Neural progenitor cell (in vitro differentiated cells): Measurements from ENCODE around the gene RADIL.

Source experiments
- EZH2 ChIP-seq: fragments of 200-600 bp; sonication (generic); IDR thresholded peaks from 2 replicates; pipeline ENCODE4 v1.6.1; 2017; ENCODE audit warnings: antibody characterized with exemption, mild to moderate bottlenecking, moderate library complexity
- EZH2phosphoT487 ChIP-seq: fragments of 200-600 bp; sonication (generic); IDR thresholded peaks from 2 replicates; pipeline ENCODE4 v1.6.1; 2017; ENCODE audit warnings: antibody characterized with exemption
- TF ChIP-seq, protein P1 (sequence below): fragments of 200-600 bp; sonication (generic); IDR thresholded peaks from 2 replicates; pipeline ENCODE4 v1.5.1; 2017; ENCODE audit warnings: antibody characterized with exemption, mild to moderate bottlenecking

DNA sequence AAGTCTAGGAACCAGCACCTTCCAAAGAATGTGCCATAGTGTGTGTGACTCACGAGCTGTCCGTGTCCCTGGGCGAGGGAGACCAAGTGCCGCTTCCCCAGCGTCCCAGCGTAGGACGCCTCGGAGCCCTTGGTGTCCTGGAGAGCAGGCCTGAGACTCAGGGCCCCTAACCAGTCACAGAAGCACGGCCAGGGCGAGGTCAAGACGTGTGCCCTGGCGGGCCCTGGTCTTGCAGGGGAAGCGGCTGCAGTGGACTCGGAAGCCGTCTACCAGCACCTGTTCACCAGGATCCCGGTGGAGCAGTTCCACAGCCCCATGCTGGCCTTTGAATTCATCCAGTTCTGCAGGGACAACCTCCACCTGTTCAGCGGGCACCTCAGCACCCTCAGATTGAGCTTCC is 97.5 kb downstream of the RADIL start:
- TF ChIP-seq EZH2, result no peak
- TF ChIP-seq, protein P1, sequence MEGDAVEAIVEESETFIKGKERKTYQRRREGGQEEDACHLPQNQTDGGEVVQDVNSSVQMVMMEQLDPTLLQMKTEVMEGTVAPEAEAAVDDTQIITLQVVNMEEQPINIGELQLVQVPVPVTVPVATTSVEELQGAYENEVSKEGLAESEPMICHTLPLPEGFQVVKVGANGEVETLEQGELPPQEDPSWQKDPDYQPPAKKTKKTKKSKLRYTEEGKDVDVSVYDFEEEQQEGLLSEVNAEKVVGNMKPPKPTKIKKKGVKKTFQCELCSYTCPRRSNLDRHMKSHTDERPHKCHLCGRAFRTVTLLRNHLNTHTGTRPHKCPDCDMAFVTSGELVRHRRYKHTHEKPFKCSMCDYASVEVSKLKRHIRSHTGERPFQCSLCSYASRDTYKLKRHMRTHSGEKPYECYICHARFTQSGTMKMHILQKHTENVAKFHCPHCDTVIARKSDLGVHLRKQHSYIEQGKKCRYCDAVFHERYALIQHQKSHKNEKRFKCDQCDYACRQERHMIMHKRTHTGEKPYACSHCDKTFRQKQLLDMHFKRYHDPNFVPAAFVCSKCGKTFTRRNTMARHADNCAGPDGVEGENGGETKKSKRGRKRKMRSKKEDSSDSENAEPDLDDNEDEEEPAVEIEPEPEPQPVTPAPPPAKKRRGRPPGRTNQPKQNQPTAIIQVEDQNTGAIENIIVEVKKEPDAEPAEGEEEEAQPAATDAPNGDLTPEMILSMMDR, result no peak
- no peak for TF ChIP-seq EZH2phosphoT487
